Esophagus muscularis mucosa (tissue), 4 donors: ENCODE measurements around the gene SAFB. TPM values are rescaled to one million over a fixed set of nuclear protein-coding genes. Genes with fewer than 3 reads are reported as not detected.

Source experiments
- DNase-seq: peaks from one replicate; pipeline ENCODE4 v3.0.0-alpha.2; 2017; ENCODE audit errors: extremely low spot score
- H3K27ac ChIP-seq, 4 donors: fragments of 200-600 bp; sonication (generic); replicated peaks in 1 of 4; 1 replicate in 3 of 4; 2 replicates in 1 of 4; pipeline ENCODE4 v1.5.1; 2016 to 2019; ENCODE audit warnings: mild to moderate bottlenecking in 1 of 4
- H3K27me3 ChIP-seq, 4 donors: fragments of 200-600 bp; sonication (generic); one replicate each; pipeline versions ENCODE4 v1.5.1 to v1.6.0; 2016 to 2019
- H3K36me3 ChIP-seq, 4 donors: fragments of 200-600 bp; sonication (generic); one replicate each; pipeline ENCODE4 v1.5.1; 2016 to 2019
- H3K4me1 ChIP-seq, 4 donors: fragments of 200-600 bp; sonication (generic); one replicate each; pipeline ENCODE4 v1.5.1; 2016 to 2019
- H3K4me3 ChIP-seq, 4 donors: fragments of 200-600 bp; sonication (generic); 1 replicate in 2 of 4; 2 replicates in 2 of 4; pipeline ENCODE4 v1.5.1; 2016 to 2019; ENCODE audit warnings: mild to moderate bottlenecking in 4 of 4, moderate library complexity in 1 of 4
- H3K9me3 ChIP-seq, 4 donors: fragments of 200-600 bp; sonication (generic); 1 replicate in 3 of 4; 2 replicates in 1 of 4; pipeline ENCODE4 v1.5.1; 2016 to 2019
- CTCF ChIP-seq, 3 experiments: fragments of 200-600 bp in 2 of 3; fragments of 450-650 bp in 1 of 3; sonication (generic) in 2 of 3; IDR thresholded peaks; one replicate each; pipeline ENCODE4 v1.5.1; 2017 to 2019; ENCODE audit warnings: antibody characterized with exemption in 3 of 3, mild to moderate bottlenecking in 2 of 3, moderate library complexity in 1 of 3
- EP300 ChIP-seq: sonication (generic); formaldehyde crosslinking; IDR thresholded peaks from one replicate; pipeline ENCODE4 v1.6.1; 2017; ENCODE audit warnings: antibody characterized with exemption
- POLR2A ChIP-seq: fragments of 450-650 bp; IDR thresholded peaks from one replicate; pipeline ENCODE4 v1.6.1; 2017; ENCODE audit warnings: antibody characterized with exemption, moderate library complexity, mild to moderate bottlenecking, low read depth
- POLR2AphosphoS5 ChIP-seq, 2 donors: sonication (generic); formaldehyde crosslinking; IDR thresholded peaks; one replicate each; pipeline ENCODE4 v1.6.1; 2017; ENCODE audit warnings: antibody characterized with exemption in 2 of 2
- WGBS: methylation state at CpG from one replicate; pipeline ENCODE4 v1.1.5; 2018; 5-methylcytosine and 5-hydroxymethylcytosine counted together
- intact Hi-C: fragments of 100-400 bp; cut with DNase I; formaldehyde crosslinking; loops from one replicate; pipeline ENCODE4 v1.15.1; 2023
- total RNA-seq, 4 donors: library from RNA; depleted of rRNA; stranded (reverse); fragments of >200 nt; gene quantifications; one replicate each; pipeline versions ENCODE4 v1.1.0 to v1.2.1, GENCODE V29; 2016

The SAFB gene
- total RNA-seq, 4 donors from 2014 or later, result 48.4 to 96.2 (median 75.7) TPM

GRCh38 chr19:5590865-5591154 lies 32.1 kb upstream of the SAFB start:
- Histone ChIP-seq H3K36me3 (peaks cover 85 to 100% (median 99%) of the 10 kb centered on the region in 4 donors), H3K4me3 (no peak overlapping the region), H3K4me1 (peaks cover 9 to 10% (median 10%) of the 10 kb centered on the region in 4 donors), H3K27ac (no peak overlapping the region), H3K9me3 (no peaks in the 10 kb centered on the region), H3K27me3 (no peaks in the 10 kb centered on the region)
- TF ChIP-seq POLR2AphosphoS5 (IDR thresholded peaks at IDR 0.05), result no peak
- no peak for TF ChIP-seq POLR2A
- no peak for TF ChIP-seq EP300
- no peak for TF ChIP-seq CTCF (IDR thresholded peaks at IDR 0.05)
- 93% methylated on average over 5 of the region's 9 CpGs for WGBS
- no peak for DNase-seq
- intact Hi-C loops, result no loop called here

GRCh38 chr19:5591476-5591875 lies 31.4 kb upstream of the SAFB start:
- WGBS, result 98% methylated on average over 15 of the region's 17 CpGs
- Histone ChIP-seq H3K4me1 (peaks cover 2 to 4% (median 3%) of the 10 kb centered on the region in 4 donors), H3K27me3 (no peaks in the 10 kb centered on the region), H3K36me3 (peaks cover 91 to 100% (median 100%) of the 10 kb centered on the region in 4 donors), H3K4me3 (no peak overlapping the region), H3K9me3 (no peaks in the 10 kb centered on the region), H3K27ac (no peak overlapping the region)
- intact Hi-C loops, result no loop called here
- TF ChIP-seq POLR2AphosphoS5 (IDR thresholded peaks at IDR 0.05) (no peak), POLR2A (no peak), CTCF (IDR thresholded peaks at IDR 0.05) (no peak), EP300 (no peak)
- DNase-seq, result no peak

GRCh38 chr19:5592531-5593342 lies 30.1 kb upstream of the SAFB start:
- no peak for TF ChIP-seq POLR2A
- TF ChIP-seq EP300, result no peak
- TF ChIP-seq POLR2AphosphoS5 (IDR thresholded peaks at IDR 0.05), result no peak
- no peak for TF ChIP-seq CTCF (IDR thresholded peaks at IDR 0.05)
- peaks cover 96 to 100% (median 100%) of the 10 kb centered on the region in 4 donors for H3K36me3 ChIP-seq
- no peaks in the 10 kb centered on the region for H3K4me1 ChIP-seq
- H3K27me3 ChIP-seq, result no peaks in the 10 kb centered on the region
- DNase-seq, result no peak
- intact Hi-C loops, result no loop called here
- no peaks in the 10 kb centered on the region for H3K9me3 ChIP-seq
- H3K27ac ChIP-seq, result no peak overlapping the region
- H3K4me3 ChIP-seq, result no peak overlapping the region
- WGBS, result 92% methylated on average over 24 of the region's 24 CpGs

- Histone ChIP-seq H3K4me3 (no peak overlapping the region), H3K4me1 (no peaks in the 10 kb centered on the region), H3K36me3 (peaks cover 98 to 100% (median 100%) of the 10 kb centered on the region in 4 donors), H3K9me3 (no peaks in the 10 kb centered on the region), H3K27ac (no peak overlapping the region), H3K27me3 (no peaks in the 10 kb centered on the region)
- TF ChIP-seq POLR2AphosphoS5 (IDR thresholded peaks at IDR 0.05) (no peak), CTCF (IDR thresholded peaks at IDR 0.05) (no peak), EP300 (no peak), POLR2A (no peak)
- intact Hi-C loops, result no loop called here
- 89% methylated on average over 38 of the region's 67 CpGs for WGBS
- DNase-seq, result no peak
Measured at GRCh38 chr19:5593343-5594255, 29.3 kb upstream of the SAFB start.
